GM18508 (cell line): Measurements from ENCODE around the gene HNF1A.
"Not testable (repeated sequence)": the region's sequence is repeated elsewhere in the genome, so short reads cannot be mapped to it uniquely, and the experiment has no call there.

Experiments used
- ATAC-seq: cut with Tn5 transposase; IDR thresholded peaks from one replicate; pipeline ENCODE4 v1.9.1; 2021; ENCODE audit warnings: moderate number of reproducible peaks; ENCODE audit not compliant: insufficient read depth, unreplicated experiment

The HNF1A gene

GRCh38 chr12:121036810-121037326 is 58.5 kb downstream of the HNF1A start:
- no peak for ATAC-seq

- no peak for ATAC-seq
These were observed 60.7 kb downstream of the HNF1A start, which contains the start of gene OASL for GRCh38 chr12:121038861-121039668. OASL (minus strand) TSS chr12:121039246; CDS start chr12:121038971, 275 bp downstream.

GRCh38 chr12:121043067-121043466 is 64.7 kb downstream of the HNF1A start:
- no peak for ATAC-seq

GRCh38 chr12:121047400-121047799 is 69.1 kb downstream of the HNF1A start:
- not testable (repeated sequence) for ATAC-seq

GRCh38 chr12:121048442-121048841 is 70.1 kb downstream of the HNF1A start:
- ATAC-seq, result no peak

- ATAC-seq, result no peak
These were observed 72.4 kb downstream of the HNF1A start for GRCh38 chr12:121050725-121051124.
